Measurements from ENCODE around the gene CDK2. TPM values are rescaled to one million over a fixed set of nuclear protein-coding genes. Genes with fewer than 3 reads are reported as not detected.

CDK2 gene
- total and polyA plus RNA-seq, 2 of the 4 experiments (the other 2 are of a cell fraction) = 42.5 to 61.7 TPM

- CTCF ChIA-PET = no interaction called here
Measured at GRCh38 chr12:56013482-56013881, 46.9 kb downstream of the CDK2 start.

More at GRCh38 chr12:56013482-56013881, 46.9 kb downstream of the CDK2 start:
- Histone ChIP-seq H4K91ac (ENCODE audit: insufficient read depth, low read depth, low read length) (no peak overlapping the region), H2BK120ac (ENCODE audit: low read depth, low read length) (no peak overlapping the region), H2AK9ac (replicated peaks; ENCODE audit: low read depth, low read length, poor library complexity) (no peak overlapping the region), H3K23ac (ENCODE audit: low read depth, low read length) (no peak overlapping the region), H4K5ac (ENCODE audit: low read depth, low read length) (no peak overlapping the region), H3K4ac (ENCODE audit: low read depth, low read length) (no peak overlapping the region), H3K27ac (ENCODE audit: insufficient read depth, low read length) (no peak overlapping the region), H2AFZ (replicated peaks; ENCODE audit: low read length, poor library complexity) (no peak overlapping the region), H2BK20ac (ENCODE audit: low read depth, low read length) (no peak overlapping the region), H2AK5ac (ENCODE audit: low read depth, low read length) (no peak overlapping the region), H3K4me3 (ENCODE audit: insufficient read depth, low read depth, low read length) (no peak overlapping the region), H3K36me3 (ENCODE audit: control insufficient read depth, insufficient read depth, low read length) (no peaks in the 10 kb centered on the region; the same call in 1 of the 2 replicates), H3K27me3 (ENCODE audit: control insufficient read depth, insufficient read depth, low read length) (no peaks in the 10 kb centered on the region), H3K14ac (replicated peaks; ENCODE audit: low read depth, low read length) (no peak overlapping the region), H4K8ac (ENCODE audit: low read depth in 2 of 2, low read length in 2 of 2) (no peak overlapping the region), H3K56ac (ENCODE audit: extremely low read depth, insufficient read depth, low read length) (no peak overlapping the region), H3K4me1 (ENCODE audit: control insufficient read depth, insufficient read depth, low read length) (no peaks in the 10 kb centered on the region), H2BK5ac (ENCODE audit: low read depth, low read length, poor library complexity, severe bottlenecking) (no peak overlapping the region), H3K9me3 (ENCODE audit: control insufficient read depth, insufficient read depth, low read length) (no peaks in the 10 kb centered on the region), H3K4me2 (ENCODE audit: low read depth, low read length) (no peak overlapping the region), H2BK15ac (ENCODE audit: low read depth, low read length) (no peak overlapping the region), H3K9ac (ENCODE audit: low read depth, low read length) (no peak overlapping the region), H3K79me1 (ENCODE audit: low read depth in 1 of 2, low read length in 2 of 2) (no peaks in the 10 kb centered on the region), H4K20me1 (ENCODE audit: insufficient read depth, low read length) (no peaks in the 10 kb centered on the region), H3K9me1 (ENCODE audit: insufficient read depth, low read length) (peaks cover 3% of the 10 kb centered on the region; the same call in 1 of the 2 replicates), H3K18ac (ENCODE audit: low read depth, low read length) (no peak overlapping the region)
- in situ Hi-C loops (cut with MboI; ENCODE audit: low sequenced_read_pairs) (no loop called here), dilution Hi-C loops (cut with HindIII; ENCODE audit: low sequenced_read_pairs, unreplicated experiment) (no loop called here), intact Hi-C loops (cut with micrococcal nuclease) (no loop called here)
- no TSS peak for BruUV-seq (replicated peaks)
- TF ChIP-seq MXI1 (IDR thresholded peaks at IDR 0.05; ENCODE audit: borderline replicate concordance, low read depth, low read length) (no peak), MAZ (IDR thresholded peaks at IDR 0.05; ENCODE audit: borderline replicate concordance, low read depth, low read length) (no peak)
- DNase-seq (no peak), ATAC-seq (ENCODE audit: low read depth) (no peak)
- no CpG with 5 or more reads among the region's 5 CpGs for WGBS, 2 experiments (ENCODE audit: extremely low coverage in 2 of 2, insufficient read length in 1 of 2)
- POLR2A ChIA-PET (ENCODE audit: unreplicated experiment) = no interaction called here
